ENCODE results near the gene AKAP17A.
"Not testable (repeated sequence)": the region's sequence is repeated elsewhere in the genome, so short reads cannot be mapped to it uniquely, and the experiment has no call there.

Gene AKAP17A

GRCh38 chrX:1564750-1565683, 26.4 kb upstream of the AKAP17A start:
- Histone ChIP-seq H3K36me3 (no peaks in the 10 kb centered on the region), H3K4me1 (no peaks in the 10 kb centered on the region), H3K4me3 (ENCODE audit: low read depth, low read length) (no peak overlapping the region), H3K27me3 (no peaks in the 10 kb centered on the region), H3K9me3 (no peaks in the 10 kb centered on the region)
- no peak for DNase-seq
- TF ChIP-seq CTCF (IDR thresholded peaks at IDR 0.05; ENCODE audit: low read depth, low read length) = no peak

DNA sequence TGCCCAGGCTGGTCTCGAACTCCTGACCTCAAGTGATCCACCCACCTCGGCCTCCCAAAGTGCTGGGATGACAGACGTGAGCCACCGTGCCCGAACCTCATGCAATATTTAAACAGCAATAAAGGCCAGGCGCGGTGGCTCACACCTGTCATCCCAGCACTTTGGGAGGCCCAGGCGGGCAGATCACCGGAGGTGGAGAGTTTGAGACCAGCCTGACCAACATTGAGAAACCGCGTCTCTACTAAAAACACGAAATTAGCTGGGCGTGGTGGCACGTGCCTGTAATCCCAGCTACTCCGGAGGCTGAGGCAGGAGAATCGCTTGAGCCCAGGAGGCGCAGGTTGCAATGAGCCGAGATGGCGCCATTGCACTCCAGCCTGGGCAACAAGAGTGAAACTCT, 17.2 kb upstream of the AKAP17A start:
- not testable (repeated sequence) for H3K27me3 ChIP-seq; DNase-seq; H3K36me3 ChIP-seq; H3K4me3 ChIP-seq (ENCODE audit: low read depth, low read length); H3K4me1 ChIP-seq; H3K9me3 ChIP-seq

- Histone ChIP-seq H3K4me3 (ENCODE audit: low read depth, low read length) (no peak overlapping the region), H3K9me3 (no peaks in the 10 kb centered on the region), H3K27me3 (no peaks in the 10 kb centered on the region), H3K4me1 (no peaks in the 10 kb centered on the region), H3K36me3 (no peaks in the 10 kb centered on the region)
- DNase-seq = no peak
- TF ChIP-seq CTCF (IDR thresholded peaks at IDR 0.05; ENCODE audit: low read depth, low read length) = no peak
Observed at GRCh38 chrX:1576201-1576992, 15.0 kb upstream of the AKAP17A start.

DNA sequence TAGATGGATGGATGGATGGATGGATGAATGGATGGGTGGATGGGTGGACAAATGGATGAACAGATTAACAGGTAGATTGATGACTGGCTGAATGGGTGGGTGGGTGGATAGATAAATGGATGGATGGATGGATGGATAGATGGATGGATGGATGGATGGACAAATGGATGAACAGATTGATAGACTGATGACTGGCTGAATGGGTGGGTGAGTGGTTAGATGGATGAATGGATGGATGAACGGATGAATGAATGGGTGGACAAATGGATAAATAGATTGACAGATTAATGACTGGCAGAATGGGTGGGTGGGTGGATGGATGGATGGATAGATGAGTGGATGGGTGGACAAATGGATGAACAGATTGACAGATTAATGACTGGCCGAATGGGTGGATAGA, 13.6 kb upstream of the AKAP17A start:
- H3K4me1 ChIP-seq = no peaks in the 10 kb centered on the region
- DNase-seq = no peak
- no peaks in the 10 kb centered on the region for H3K36me3 ChIP-seq

DNA sequence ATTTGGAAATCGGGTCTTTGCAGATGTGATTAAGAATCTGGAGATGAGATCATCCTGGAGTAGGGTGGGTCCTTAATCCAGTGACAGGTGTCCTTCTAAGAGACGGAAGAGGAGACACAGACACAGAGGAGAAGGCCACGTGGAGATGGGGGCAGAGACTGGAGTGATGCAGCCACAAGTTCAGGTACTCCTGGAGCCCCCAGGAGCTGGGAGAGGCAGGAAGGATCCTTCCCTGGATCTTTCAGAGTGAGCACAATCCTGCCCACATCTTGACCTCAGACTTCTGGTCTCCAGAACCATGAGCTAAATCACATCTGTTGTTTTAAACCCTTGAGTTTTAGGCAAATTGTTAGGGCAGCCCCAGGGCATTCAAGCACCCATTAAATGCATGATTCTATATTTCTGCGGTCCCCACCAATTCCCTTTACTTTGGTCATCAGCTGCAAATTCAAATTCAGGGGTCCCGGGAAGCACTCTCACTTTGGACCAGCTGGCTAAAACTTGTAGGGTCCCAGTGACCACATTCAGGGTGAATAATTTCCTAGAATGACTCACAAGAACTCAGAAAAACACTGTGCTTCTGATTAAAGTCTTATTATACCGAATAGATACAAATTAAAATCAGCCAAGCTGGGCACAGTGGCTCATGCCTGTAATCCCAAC, 12.8 kb upstream of the AKAP17A start:
- Histone ChIP-seq H3K27me3 (no peaks in the 10 kb centered on the region), H3K4me3 (ENCODE audit: low read depth, low read length) (no peak overlapping the region), H3K36me3 (no peaks in the 10 kb centered on the region), H3K4me1 (no peaks in the 10 kb centered on the region), H3K9me3 (no peaks in the 10 kb centered on the region)
- DNase-seq = no peak
- no peak for TF ChIP-seq CTCF (IDR thresholded peaks at IDR 0.05; ENCODE audit: low read depth, low read length)

More for the DNA sequence above, 13.6 kb upstream of the AKAP17A start:
- Histone ChIP-seq H3K4me3 (ENCODE audit: low read depth, low read length) (no peak overlapping the region), H3K9me3 (no peaks in the 10 kb centered on the region), H3K27me3 (no peaks in the 10 kb centered on the region)
- TF ChIP-seq CTCF (IDR thresholded peaks at IDR 0.05; ENCODE audit: low read depth, low read length) = no peak

DNA sequence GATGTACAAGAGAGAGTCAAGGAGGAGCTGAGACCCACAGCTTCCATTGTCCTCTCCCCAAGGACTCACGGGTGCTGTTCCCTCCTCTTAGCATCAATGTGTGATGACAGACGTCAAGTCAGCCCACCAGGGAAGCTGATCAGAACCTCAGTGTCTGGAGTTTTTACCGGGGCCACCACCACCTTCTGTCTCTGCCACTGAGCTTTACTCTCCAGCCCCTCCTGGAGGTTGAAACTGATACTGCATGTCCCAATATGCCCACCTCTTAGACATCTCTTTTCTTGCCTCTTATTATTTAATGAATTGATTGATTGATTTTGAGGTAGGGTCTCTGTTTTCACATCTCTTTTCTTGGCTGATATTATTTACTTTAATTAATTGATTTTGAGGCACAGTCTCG, 10.3 kb upstream of the AKAP17A start:
- DNase-seq = peak; percentile 39
- Histone ChIP-seq H3K9me3 (no peaks in the 10 kb centered on the region), H3K4me1 (no peaks in the 10 kb centered on the region), H3K27me3 (no peaks in the 10 kb centered on the region), H3K36me3 (no peaks in the 10 kb centered on the region), H3K4me3 (ENCODE audit: low read depth, low read length) (no peak overlapping the region)
- TF ChIP-seq CTCF (IDR thresholded peaks at IDR 0.05; ENCODE audit: low read depth, low read length) = peak; percentile 60

Measured in BE2C (cell line).